ENCODE data around the gene C1orf35.

The C1orf35 gene

DNA sequence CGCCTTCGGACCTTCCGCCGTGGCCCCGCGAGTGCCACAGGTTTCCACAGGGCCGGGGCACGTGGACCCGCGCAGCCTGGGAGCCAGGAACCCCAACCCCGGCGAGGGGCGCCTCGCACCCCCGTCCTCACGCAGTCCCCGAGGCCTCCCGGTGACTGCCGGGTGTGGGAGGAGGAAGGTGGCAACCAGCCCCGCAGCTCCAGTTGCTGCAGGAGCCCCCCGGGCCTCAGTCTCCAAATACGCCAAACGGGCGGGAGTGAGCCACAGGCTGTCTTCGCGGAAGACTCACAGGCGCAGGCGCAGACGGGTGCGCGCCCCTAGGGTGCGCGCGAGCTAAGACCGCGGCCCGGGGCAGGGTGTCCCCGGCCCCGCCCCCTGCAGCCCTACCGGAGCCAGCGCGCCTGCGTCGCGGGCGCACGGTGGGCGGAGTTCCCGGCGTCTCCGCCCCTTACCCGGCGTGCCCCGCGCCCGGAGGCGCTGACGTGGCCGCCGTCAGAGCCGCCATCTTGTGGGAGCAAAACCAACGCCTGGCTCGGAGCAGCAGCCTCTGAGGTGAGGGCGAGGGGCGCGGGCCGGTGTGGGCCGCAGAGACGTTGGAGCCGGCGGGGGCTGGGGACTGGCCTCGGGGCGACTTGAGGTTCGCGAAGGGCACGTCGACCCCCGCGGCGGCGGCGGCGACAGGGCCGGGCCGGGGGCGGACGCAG lies 20.8 kb downstream of the C1orf35 start, which contains the start of gene ARF1:
TSS of gene ARF1 (plus strand) at position 495 of the 704 bp plus-strand sequence. CDS start 14,407 bp downstream, outside the sequence.
- no peak for TF ChIP-seq JUND (IDR thresholded peaks at IDR 0.05; ENCODE audit: low read depth)
- DNase-seq (ENCODE audit: low read depth in 1 of 2, low spot score in 1 of 2) = peak; percentile 97 to 99
- in situ Hi-C loops (cut with HindIII; ENCODE audit: low pct_unique_long_range_greater_than_20kb, low sequenced_read_pairs) = no loop called here

- in situ Hi-C loops (cut with HindIII; ENCODE audit: low pct_unique_long_range_greater_than_20kb, low sequenced_read_pairs) = no loop called here
- peak in 1 of 2 experiments; percentile 47 for DNase-seq (ENCODE audit: low read depth in 1 of 2, low spot score in 1 of 2)
- no peak for TF ChIP-seq JUND (IDR thresholded peaks at IDR 0.05; ENCODE audit: low read depth)
These were observed 21.4 kb downstream of the C1orf35 start for GRCh38 chr1:228081578-228082213.

DNA sequence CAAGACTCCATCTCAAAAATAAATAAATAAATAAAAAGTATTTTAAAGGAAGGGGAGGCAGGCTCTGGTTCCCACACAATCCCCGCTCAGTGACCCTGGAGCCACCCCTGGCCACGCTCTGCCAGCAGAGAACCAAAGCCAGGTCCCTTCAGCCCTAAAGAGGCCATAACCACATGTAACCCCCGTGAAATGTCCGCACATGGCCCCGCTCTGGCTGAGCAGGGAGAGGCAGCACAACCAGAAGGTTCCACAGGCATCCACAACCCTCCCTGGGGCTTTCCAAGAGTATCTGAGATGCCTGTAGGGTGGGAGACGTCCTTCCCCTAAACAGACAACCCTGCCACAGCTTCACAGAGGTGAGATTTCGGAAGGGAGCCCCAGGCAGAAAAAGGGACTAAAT lies 22.0 kb downstream of the C1orf35 start:
- no peak for DNase-seq (ENCODE audit: low read depth in 1 of 2, low spot score in 1 of 2)
- no peak for TF ChIP-seq JUND (IDR thresholded peaks at IDR 0.05; ENCODE audit: low read depth)
- in situ Hi-C loops (cut with HindIII; ENCODE audit: low pct_unique_long_range_greater_than_20kb, low sequenced_read_pairs) = no loop called here

GRCh38 chr1:228079601-228080263 lies 23.4 kb downstream of the C1orf35 start:
- no peak for DNase-seq (ENCODE audit: low read depth in 1 of 2, low spot score in 1 of 2)
- in situ Hi-C loops (cut with HindIII; ENCODE audit: low pct_unique_long_range_greater_than_20kb, low sequenced_read_pairs) = no loop called here
- no peak for TF ChIP-seq JUND (IDR thresholded peaks at IDR 0.05; ENCODE audit: low read depth)

- no peak for TF ChIP-seq JUND (IDR thresholded peaks at IDR 0.05; ENCODE audit: low read depth)
- in situ Hi-C loops (cut with HindIII; ENCODE audit: low pct_unique_long_range_greater_than_20kb, low sequenced_read_pairs) = no loop called here
These were observed 24.1 kb downstream of the C1orf35 start for GRCh38 chr1:228079013-228079412.

GRCh38 chr1:228077565-228078330 lies 25.4 kb downstream of the C1orf35 start:
- TF ChIP-seq JUND (IDR thresholded peaks at IDR 0.05; ENCODE audit: low read depth) = no peak
- in situ Hi-C loops (cut with HindIII; ENCODE audit: low pct_unique_long_range_greater_than_20kb, low sequenced_read_pairs) = no loop called here
- DNase-seq (ENCODE audit: low read depth in 1 of 2, low spot score in 1 of 2) = no peak

More at GRCh38 chr1:228079013-228079412, 24.1 kb downstream of the C1orf35 start:
- DNase-seq (ENCODE audit: low read depth in 1 of 2, low spot score in 1 of 2) = no peak

DNA sequence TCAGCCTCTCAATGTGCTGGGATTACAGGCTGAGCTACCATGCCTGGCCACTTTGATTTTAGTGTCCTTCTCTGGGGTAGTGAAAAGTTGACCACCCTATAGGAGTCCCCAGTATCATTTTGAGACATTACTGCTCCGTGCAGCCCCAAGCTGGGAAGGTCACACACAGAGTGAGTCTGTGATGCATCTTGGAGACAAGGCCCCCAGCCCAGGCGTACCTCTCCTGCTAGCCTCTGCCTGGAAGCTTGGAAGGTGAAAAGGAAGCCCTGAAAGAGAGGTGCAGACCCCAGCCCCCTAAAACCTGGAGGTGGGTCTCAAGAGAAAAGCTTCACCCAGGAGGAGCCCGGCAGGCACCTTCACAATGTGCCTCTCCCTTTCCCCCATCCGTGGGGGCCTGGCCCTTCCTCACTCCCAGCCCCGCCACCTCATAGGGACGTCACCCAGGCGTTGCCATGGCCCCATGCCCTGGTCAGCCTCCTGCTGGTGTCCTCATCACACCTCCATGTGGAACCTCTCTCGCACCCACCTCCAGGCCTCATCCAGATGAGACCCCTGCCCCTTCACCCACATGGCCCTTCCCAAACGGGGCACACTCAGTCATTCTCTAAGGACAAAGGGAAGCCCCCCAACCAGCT lies 26.2 kb downstream of the C1orf35 start:
- in situ Hi-C loops (cut with HindIII; ENCODE audit: low pct_unique_long_range_greater_than_20kb, low sequenced_read_pairs) = no loop called here
- no peak for DNase-seq (ENCODE audit: low read depth in 1 of 2, low spot score in 1 of 2)
- no peak for TF ChIP-seq JUND (IDR thresholded peaks at IDR 0.05; ENCODE audit: low read depth)

DNA sequence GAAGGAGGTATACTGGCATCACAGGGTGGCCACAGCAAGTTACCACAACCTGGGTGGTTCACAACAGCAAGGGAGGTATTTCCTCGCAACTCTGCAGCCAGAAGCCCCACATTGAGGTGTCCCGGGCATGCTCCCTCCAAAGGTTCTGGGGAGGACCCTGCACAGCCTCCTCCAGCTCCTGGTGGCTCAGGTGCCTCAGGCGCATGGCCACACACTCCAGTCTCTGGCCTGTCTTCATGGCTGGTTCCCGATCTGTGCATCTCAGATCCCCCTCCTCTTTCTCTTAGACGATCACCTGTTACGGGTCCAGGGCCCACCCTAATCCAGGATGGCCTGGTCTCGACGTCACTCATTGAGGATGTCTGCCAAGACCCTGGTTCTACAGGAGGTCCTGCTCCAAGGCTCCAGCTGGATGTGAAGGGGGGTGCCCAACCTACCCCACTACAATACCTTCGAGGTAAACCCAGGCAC lies 27.3 kb downstream of the C1orf35 start:
- no peak for DNase-seq (ENCODE audit: low read depth in 1 of 2, low spot score in 1 of 2)
- in situ Hi-C loops (cut with HindIII; ENCODE audit: low pct_unique_long_range_greater_than_20kb, low sequenced_read_pairs) = no loop called here
- no peak for TF ChIP-seq JUND (IDR thresholded peaks at IDR 0.05; ENCODE audit: low read depth)

DNA sequence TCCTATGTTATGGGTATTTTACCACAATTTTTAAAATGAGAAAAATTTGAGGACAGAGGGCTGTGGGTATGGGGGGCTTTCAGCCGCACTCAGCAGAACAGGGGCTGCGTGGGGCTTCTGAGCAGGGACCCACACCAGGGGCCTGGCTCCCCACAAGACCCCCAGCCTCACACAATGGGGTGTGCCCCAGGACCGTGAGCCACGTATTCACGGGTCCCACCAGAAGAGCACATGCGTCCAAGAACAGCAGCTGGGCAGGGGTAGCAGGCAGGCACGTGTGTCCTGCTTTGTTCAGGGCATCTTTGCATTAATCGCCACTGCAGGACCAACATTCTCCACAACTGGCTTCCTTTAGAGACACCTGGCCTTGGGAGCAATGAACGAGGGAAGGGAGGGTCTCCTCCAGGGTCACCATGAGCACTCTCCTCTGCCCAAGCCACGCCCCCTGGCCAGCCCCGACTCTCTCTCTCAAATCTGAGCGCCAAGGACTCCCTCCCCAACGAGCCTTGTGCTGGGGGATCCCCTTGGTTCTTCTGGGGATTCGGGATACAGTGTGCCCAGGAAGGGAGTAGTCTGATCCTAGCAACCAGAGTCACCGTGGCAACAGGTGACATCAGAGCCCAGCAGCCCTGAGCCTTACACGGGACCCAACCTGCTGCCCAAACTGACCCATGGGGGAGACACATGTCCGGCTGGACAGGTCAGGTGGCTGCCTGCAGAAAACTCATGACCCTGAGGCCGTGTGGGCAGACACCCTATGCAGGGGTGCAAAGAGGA lies 28.0 kb downstream of the C1orf35 start:
- peak in 1 of 2 experiments; percentile 48 for DNase-seq (ENCODE audit: low read depth in 1 of 2, low spot score in 1 of 2)
- TF ChIP-seq JUND (IDR thresholded peaks at IDR 0.05; ENCODE audit: low read depth) = no peak
- in situ Hi-C loops (cut with HindIII; ENCODE audit: low pct_unique_long_range_greater_than_20kb, low sequenced_read_pairs) = no loop called here

GRCh38 chr1:228073857-228074545 lies 29.1 kb downstream of the C1orf35 start:
- no peak for TF ChIP-seq JUND (IDR thresholded peaks at IDR 0.05; ENCODE audit: low read depth)
- no peak for DNase-seq (ENCODE audit: low read depth in 1 of 2, low spot score in 1 of 2)
- in situ Hi-C loops (cut with HindIII; ENCODE audit: low pct_unique_long_range_greater_than_20kb, low sequenced_read_pairs) = no loop called here

Measured in T47D (cell line).